GM13976 (cell line): ENCODE results near the gene CWC27.

Experiments used
- DNase-seq: peaks from one replicate; pipeline ENCODE4 v3.0.0; 2012; ENCODE audit warnings: low spot score
- in situ Hi-C: fragments of 300-500 bp; cut with MboI; formaldehyde crosslinking; loops from one replicate; pipeline ENCODE4 v1.12.0; 2022; ENCODE audit warnings: low sequenced_read_pairs, mixed read lengths, inconsistent platforms; ENCODE audit not compliant: unreplicated experiment
- TF ChIP-seq, protein P1 (sequence below): IDR thresholded peaks from 2 replicates; pipeline ENCODE4 v1.5.1; 2012; ENCODE audit warnings: borderline replicate concordance, mild to moderate bottlenecking; ENCODE audit not compliant: insufficient read depth; ENCODE audit errors: extremely low read depth, missing control alignments, control extremely low read depth

Gene CWC27

DNA sequence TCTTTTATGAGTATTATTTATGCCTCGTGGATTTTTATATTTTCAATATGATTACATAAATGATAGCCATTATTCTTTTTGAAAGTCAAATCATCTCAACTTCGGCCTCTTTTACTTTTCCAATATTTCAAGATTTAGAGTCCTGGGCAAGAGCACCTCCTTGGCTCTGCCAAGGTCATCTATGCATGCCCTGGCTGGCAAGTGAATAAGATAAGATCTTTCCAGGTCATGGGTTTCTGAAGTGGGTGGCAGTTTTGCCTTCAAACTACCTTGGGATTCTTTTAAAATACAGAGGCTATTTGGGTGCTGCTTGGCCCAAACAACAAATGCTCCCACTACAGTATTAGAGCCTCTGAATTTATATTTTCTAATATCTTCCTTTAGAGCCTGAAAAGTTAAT, 95.4 kb downstream of the CWC27 start:
- in situ Hi-C loops, result no loop called here
- TF ChIP-seq, protein P1, sequence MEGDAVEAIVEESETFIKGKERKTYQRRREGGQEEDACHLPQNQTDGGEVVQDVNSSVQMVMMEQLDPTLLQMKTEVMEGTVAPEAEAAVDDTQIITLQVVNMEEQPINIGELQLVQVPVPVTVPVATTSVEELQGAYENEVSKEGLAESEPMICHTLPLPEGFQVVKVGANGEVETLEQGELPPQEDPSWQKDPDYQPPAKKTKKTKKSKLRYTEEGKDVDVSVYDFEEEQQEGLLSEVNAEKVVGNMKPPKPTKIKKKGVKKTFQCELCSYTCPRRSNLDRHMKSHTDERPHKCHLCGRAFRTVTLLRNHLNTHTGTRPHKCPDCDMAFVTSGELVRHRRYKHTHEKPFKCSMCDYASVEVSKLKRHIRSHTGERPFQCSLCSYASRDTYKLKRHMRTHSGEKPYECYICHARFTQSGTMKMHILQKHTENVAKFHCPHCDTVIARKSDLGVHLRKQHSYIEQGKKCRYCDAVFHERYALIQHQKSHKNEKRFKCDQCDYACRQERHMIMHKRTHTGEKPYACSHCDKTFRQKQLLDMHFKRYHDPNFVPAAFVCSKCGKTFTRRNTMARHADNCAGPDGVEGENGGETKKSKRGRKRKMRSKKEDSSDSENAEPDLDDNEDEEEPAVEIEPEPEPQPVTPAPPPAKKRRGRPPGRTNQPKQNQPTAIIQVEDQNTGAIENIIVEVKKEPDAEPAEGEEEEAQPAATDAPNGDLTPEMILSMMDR, result no peak
- DNase-seq, result no peak

DNA sequence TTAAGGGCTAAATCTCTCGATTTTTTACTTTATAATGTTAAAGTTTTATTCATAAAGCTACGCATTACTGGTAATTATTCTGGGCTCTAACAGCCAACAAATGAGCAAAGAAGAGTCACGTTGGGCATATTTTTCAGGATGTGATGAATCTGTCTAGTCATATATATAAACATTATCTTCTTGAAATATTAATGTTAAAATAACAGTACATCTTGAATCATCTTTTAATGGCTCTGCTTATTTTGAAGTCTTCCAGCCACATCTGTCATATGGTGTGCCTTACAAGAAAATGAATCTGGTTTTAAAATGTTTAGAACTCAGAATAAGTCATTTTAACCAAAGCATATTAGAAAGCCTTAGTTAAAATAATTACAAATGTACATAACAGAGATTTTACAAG, 96.9 kb downstream of the CWC27 start:
- TF ChIP-seq, protein P1, result no peak
- in situ Hi-C loops, result no loop called here
- no peak for DNase-seq

DNA sequence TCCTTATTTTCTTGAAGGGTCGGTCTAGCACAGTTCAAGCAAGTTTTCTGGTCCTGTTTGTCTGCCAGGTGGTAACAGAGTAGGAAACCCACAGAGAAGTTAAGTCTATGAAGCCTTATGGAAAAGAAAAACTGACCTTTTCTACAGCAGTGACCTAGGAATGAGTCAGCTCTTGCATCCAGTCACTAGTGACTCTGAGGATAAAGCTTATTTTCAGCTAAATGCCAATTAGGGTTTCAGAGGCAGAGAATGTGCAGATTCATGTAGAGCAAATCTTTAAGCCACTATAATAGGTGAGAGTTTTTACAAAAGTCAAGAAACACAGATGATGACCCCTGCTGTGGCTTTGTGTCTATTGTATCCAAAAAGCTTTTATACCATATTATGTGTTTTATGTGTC, 100.7 kb downstream of the CWC27 start:
- in situ Hi-C loops, result no loop called here
- TF ChIP-seq, protein P1, result no peak
- no peak for DNase-seq

DNA sequence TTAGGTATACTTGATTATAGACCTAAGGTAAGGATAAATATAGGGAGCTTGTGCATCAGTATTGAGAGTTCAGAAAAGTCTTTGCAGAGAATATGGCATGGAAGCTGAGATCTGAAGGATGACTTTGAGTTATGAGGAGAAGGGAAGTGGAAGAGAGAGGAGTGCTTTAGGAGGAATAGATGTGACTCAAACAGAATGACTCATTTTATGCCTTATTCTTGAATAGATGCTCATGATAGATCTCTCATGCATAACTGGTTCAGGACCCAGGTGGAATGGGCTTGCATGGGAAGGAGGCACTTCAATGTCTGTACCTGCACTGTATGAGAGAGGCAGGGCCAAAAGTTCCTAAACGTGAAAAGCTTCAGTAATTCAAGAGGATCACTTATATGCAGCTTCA, 103.3 kb downstream of the CWC27 start:
- in situ Hi-C loops, result no loop called here
- TF ChIP-seq, protein P1, result no peak
- DNase-seq, result no peak

DNA sequence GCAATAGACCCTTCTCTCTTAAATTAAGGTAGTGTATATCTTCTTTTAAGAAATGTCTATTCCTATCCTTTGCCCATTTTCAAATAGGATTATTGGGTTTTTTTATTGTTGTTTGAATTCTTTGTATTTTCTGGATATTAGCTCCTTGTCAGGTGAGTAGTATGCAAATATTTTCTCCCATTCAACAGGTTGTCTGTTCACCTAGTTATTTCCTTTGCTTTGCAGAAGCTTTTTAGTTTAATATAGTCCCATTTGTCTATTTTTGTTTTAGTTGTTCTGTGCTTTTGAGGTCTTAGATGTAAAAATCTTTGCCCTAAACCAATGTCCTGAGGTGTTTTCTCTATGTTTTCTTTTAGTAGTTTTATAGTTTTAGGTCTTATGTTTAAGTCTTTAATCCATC, 104.7 kb downstream of the CWC27 start:
- in situ Hi-C loops, result no loop called here
- DNase-seq, result no peak
- TF ChIP-seq, protein P1, result no peak

DNA sequence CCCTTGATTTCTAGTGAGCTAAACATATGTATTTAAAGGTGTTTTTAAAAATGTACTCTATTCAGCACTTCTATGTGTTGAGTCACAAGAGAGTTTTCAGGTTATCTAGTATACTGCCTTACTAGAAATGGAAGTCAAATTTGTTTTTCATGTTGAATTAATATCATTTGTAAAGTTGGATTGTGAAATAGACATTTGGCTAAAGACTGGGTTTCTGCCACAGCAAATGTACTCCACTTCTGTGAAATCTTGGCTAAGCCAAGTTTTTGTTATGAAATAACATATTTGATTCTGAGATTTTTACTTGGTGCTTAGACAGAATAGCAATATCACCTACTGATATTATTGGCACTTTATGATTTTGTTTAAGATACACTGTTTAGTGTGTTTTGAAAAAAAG, 106.0 kb downstream of the CWC27 start:
- TF ChIP-seq, protein P1, result no peak
- no peak for DNase-seq
- in situ Hi-C loops, result no loop called here

DNA sequence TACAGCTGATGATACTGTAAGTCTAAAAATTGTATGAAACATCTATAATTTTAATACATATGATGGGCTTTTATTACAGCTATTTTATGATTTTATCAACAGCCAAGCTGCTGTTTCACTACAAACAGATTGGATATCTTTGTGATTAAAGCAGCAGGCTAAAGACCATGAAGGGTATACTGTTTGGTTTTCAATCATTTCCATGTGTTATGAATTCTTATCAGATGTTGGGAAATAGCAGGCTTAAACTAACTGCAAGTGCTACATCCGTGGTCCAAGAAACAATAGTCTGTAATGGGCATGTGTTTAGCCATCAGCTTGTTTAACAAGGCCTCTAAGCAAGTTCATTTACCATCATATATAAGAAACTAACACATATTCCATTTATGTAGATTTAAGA, 107.5 kb downstream of the CWC27 start:
- TF ChIP-seq, protein P1, result no peak
- DNase-seq, result no peak
- in situ Hi-C loops, result no loop called here
